GM10248 (cell line): ENCODE measurements around the gene JSRP1.

Experiments
- CTCF ChIA-PET: fragments of 300-600 bp; sonication (Branson Sonifier 250); formaldehyde crosslinking; extraction: SDS; loops from one replicate; lab custom pipeline; 2021; ENCODE audit warnings: antibody characterized with exemption; lab: Yijun Ruan, JAX
- POLR2A ChIA-PET: fragments of 350-650 bp; sonication (Branson Sonifier 250); formaldehyde crosslinking; extraction: SDS; loops from one replicate; lab custom pipeline; 2020; ENCODE audit warnings: antibody characterized with exemption; lab: Yijun Ruan, JAX
- DNase-seq: peaks from one replicate; pipeline ENCODE4 v3.0.0; 2012; ENCODE audit errors: extremely low spot score
- TF ChIP-seq, protein P1 (sequence below): IDR thresholded peaks from 2 replicates; pipeline ENCODE4 v1.5.1; 2012; ENCODE audit warnings: mild to moderate bottlenecking, low read depth; ENCODE audit errors: extremely low read depth, missing control alignments, control extremely low read depth

Gene JSRP1

DNA sequence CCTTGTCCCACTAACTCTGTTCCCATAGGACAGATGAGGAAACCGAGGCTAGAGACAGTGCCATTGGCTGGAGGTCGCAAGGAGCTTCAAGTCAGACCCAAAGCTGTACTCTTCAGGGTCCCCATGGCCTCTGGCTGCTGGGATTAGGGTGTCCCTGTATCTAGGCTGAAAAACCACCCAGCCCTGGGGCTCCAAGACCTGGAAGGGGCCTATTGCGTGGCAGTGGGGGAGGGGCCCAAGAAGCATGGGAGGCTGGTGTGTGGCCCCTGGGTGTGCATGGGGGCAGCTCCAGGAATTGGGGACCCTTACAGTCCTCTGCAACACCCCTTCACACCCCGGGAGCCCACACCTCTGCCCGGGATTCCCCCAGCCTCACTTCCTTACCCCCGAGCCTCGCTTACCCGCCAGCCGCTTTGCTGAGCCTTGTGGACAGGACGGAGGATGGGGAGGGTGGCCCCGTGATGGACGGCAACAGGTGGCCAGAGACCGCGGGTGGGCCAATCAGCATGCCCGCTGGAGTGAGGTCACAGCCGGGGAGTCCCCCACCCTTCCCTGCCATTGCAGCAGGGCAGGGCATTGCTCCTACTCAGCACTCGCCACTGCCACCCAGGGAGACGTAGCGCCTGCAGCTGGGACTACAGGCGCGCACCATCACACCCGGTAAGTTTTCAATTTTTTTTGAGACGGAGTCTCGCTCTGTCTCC is at the start of gene JSRP1:
Gene JSRP1, minus strand, starts transcription at position 436 of the 704 bp plus-strand sequence. CDS start 1,103 bp downstream, outside the sequence.
- ChIA-PET CTCF (interaction anchor here (0.6 kb wide), 1 partner anchor 20 kb away, joined by 3 read pairs; the partner anchor contains the start of gene PLEKHJ1), POLR2A (interaction anchor here (0.9 kb wide), 1 partner anchor 14 kb away, joined by 3 read pairs; no protein-coding TSS in a partner anchor)
- DNase-seq = no peak
- TF ChIP-seq, protein P1, sequence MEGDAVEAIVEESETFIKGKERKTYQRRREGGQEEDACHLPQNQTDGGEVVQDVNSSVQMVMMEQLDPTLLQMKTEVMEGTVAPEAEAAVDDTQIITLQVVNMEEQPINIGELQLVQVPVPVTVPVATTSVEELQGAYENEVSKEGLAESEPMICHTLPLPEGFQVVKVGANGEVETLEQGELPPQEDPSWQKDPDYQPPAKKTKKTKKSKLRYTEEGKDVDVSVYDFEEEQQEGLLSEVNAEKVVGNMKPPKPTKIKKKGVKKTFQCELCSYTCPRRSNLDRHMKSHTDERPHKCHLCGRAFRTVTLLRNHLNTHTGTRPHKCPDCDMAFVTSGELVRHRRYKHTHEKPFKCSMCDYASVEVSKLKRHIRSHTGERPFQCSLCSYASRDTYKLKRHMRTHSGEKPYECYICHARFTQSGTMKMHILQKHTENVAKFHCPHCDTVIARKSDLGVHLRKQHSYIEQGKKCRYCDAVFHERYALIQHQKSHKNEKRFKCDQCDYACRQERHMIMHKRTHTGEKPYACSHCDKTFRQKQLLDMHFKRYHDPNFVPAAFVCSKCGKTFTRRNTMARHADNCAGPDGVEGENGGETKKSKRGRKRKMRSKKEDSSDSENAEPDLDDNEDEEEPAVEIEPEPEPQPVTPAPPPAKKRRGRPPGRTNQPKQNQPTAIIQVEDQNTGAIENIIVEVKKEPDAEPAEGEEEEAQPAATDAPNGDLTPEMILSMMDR = no peak

- TF ChIP-seq, protein P1 = no peak
- DNase-seq = no peak
- ChIA-PET POLR2A (no interaction called here), CTCF (interaction anchor here (1.1 to 2.9 kb wide), 3 partner anchors 9 to 86 kb away, joined by 3 to 17 read pairs (median 5); no protein-coding TSS in a partner anchor)
Observed at GRCh38 chr19:2305452-2306280, 49.4 kb upstream of the JSRP1 start.

DNA sequence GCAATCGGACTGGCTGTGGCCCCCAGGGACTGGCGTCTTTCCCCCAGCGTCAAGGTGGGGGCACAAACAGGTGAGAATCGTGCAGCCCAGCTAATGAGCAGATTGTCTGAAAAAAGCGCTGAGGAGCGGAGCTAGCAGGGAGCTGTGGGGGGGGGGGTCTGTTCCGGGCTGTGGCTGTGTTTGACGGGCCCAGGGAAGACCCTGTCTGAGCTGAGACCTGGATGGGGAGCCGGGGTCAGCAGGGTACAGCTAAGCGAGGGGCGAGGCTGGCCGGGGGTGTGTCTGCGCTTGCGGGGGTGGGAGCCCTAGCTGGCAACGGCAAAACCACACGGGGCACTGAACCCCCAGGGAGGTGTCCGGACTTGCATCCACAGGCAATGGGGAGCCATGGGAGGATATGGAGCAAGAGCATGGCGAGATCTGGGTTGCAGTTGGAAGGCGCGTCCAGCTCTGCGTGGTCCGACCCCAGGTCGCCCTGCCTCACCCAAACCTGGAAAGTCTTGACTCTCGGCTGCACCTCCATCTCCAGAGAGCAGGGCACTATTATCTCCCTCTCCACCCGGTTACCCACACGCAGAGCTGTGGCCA is 47.1 kb upstream of the JSRP1 start:
- ChIA-PET CTCF (interaction anchor here (1.5 kb wide), 1 partner anchor 13 kb away, joined by 3 read pairs; no protein-coding TSS in a partner anchor), POLR2A (interaction anchor here (0.6 to 1.0 kb wide), 2 partner anchors 26 to 152 kb away, joined by 3 to 5 read pairs; partner anchors contain the start of gene AP3D1)
- TF ChIP-seq, protein P1 = no peak
- no peak for DNase-seq

DNA sequence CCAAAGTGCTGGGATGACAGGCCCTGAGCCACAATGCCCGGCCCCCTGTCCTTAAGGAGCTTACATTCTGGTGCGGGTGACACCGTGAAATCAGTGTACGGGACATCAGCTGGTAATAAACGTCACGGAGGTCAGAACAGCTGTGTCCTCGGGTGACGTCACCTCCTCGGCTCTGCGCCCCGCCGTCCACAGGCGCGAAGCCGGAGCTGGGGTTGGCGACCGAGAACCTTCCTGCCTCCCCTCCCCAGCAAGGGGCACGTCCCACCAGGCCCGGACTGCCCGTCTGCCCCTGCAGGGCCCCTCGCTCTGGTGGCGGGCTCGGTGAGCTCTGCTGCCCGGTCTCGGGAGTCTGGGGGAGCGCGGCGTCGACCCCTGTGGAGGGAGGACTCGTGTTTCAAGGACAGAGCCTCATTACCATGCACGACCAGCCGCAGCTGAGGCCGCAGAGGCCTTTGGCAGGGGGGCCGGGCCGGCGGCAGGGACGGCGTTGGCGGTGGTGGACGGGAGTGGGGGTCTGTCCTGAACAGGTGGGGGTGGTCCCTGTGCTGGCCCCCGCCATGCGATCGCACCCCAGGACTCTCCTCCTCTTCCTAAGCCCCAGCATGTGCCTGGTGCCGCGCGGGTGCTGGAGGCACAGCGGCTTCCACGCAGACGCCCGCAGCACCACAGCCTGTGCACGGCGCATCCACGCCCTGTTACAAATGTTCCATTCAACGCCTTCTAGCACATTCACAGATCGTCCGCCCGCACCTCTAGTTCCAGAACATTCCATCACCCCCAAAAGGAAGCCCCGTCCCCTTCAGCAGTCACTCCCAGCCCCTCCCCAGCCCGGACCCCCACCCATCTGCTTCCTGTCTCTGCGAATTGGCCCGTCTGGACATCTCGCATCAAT is 46.3 kb upstream of the JSRP1 start:
- ChIA-PET POLR2A (interaction anchor here (0.6 to 1.0 kb wide), 3 partner anchors 15 to 151 kb away, joined by 3 to 5 read pairs (median 3); partner anchors contain the start of gene AP3D1), CTCF (interaction anchor here (1.1 to 1.5 kb wide), 2 partner anchors 14 to 89 kb away, joined by 3 read pairs; no protein-coding TSS in a partner anchor)
- TF ChIP-seq, protein P1 = no peak
- DNase-seq = no peak

GRCh38 chr19:2300533-2300932 is 44.3 kb upstream of the JSRP1 start:
- ChIA-PET CTCF (no interaction called here), POLR2A (no interaction called here)
- TF ChIP-seq, protein P1 = no peak
- DNase-seq = no peak
